ENCODE measurements around the gene NFKB1. TPM values are rescaled to one million over a fixed set of nuclear protein-coding genes. Genes with fewer than 3 reads are reported as not detected.

NFKB1 gene
- total and polyA plus RNA-seq, 10 of the 15 experiments (the other 5 are each of a cell fraction or from before 2014, with no cell fraction given) = 8.7 to 110 (median 57.3) TPM

GRCh38 chr4:102572452-102572851, 71.3 kb downstream of the NFKB1 start:
- CTCF ChIA-PET = no interaction called here
- DNase-seq (ENCODE audit: low read depth, low spot score) (no peak), FAIRE-seq (no peak), ATAC-seq (no peak)
- H3K4me1 ChIP-seq (ENCODE audit: control insufficient read depth, insufficient read depth, low read length) = no peaks in the 10 kb centered on the region
- RAD21 ChIA-PET (ENCODE audit: unreplicated experiment) = no interaction called here
- H3K9ac ChIP-seq (ENCODE audit: control insufficient read depth, insufficient read depth, low read length) = no peak overlapping the region
- H3K9me3 ChIP-seq (replicated peaks; ENCODE audit: control insufficient read depth, insufficient read depth, low read length) = peaks cover 4% of the 10 kb centered on the region
- H3K79me2 ChIP-seq (ENCODE audit: control insufficient read depth, insufficient read depth, low read length) = peaks cover 16% of the 10 kb centered on the region
- intact Hi-C loops (cut with micrococcal nuclease; ENCODE audit: unreplicated experiment) = loop anchor here (10.0 kb wide), 1 partner anchor 248 kb away; no protein-coding TSS in a partner anchor
- POLR2A ChIA-PET = no interaction called here
- TF ChIP-seq NR2C2 (IDR thresholded peaks at IDR 0.05; ENCODE audit: borderline replicate concordance, control insufficient read depth, insufficient read length, low read depth) (no peak), SIN3A (IDR thresholded peaks at IDR 0.05; ENCODE audit: low read depth, low read length) (no peak), MYC (IDR thresholded peaks at IDR 0.05; ENCODE audit: insufficient read depth, insufficient read length, insufficient replicate concordance, low read length, severe bottlenecking) (no peak), KAT2A (conservative IDR thresholded peaks at IDR 0.05; ENCODE audit: control insufficient read depth, low read depth, low read length) (no peak)
- WGBS (ENCODE audit: insufficient coverage, insufficient replicate concordance, low lambda C conversion rate, missing lambda C conversion rate) = 94% methylated on average over 3 of the region's 3 CpGs
- SMC1A ChIA-PET (ENCODE audit: uncharacterized antibody, unreplicated experiment) = interaction anchor here (0.6 to 0.7 kb wide), 2 partner anchors 12 to 26 kb away, joined by 3 to 5 read pairs; no protein-coding TSS in a partner anchor
- no peaks in the 10 kb centered on the region for H3K27me3 ChIP-seq (replicated peaks in 1 of 2; ENCODE audit: control insufficient read depth in 2 of 2, insufficient read depth in 2 of 2, low read length in 1 of 2)
- no TSS peak for BruUV-seq (replicated peaks)
- peaks cover 4 to 13% of the 10 kb centered on the region in 2 experiments; a peak in 3 of 4 replicates for H3K36me3 ChIP-seq (ENCODE audit: control insufficient read depth in 2 of 2, insufficient read depth in 2 of 2, low read length in 1 of 2)
- no peaks in the 10 kb centered on the region for H4K20me1 ChIP-seq (ENCODE audit: control insufficient read depth, insufficient read depth)
- H3K4me2 ChIP-seq (ENCODE audit: control insufficient read depth, insufficient read depth) = no peak overlapping the region
- in situ Hi-C loops (cut with MboI) = no loop called here
- H2AFZ ChIP-seq (ENCODE audit: control insufficient read depth, low read depth, low read length) = no peak overlapping the region
- H3K4me3 ChIP-seq = no peak overlapping the region
- H3K27ac ChIP-seq (ENCODE audit: control insufficient read depth, insufficient read depth) = no peak overlapping the region

- Histone ChIP-seq H3K27ac (ENCODE audit: control insufficient read depth, insufficient read depth) (no peak overlapping the region), H3K4me1 (ENCODE audit: control insufficient read depth, insufficient read depth, low read length) (peaks cover 3% of the 10 kb centered on the region), H3K79me2 (ENCODE audit: control insufficient read depth, insufficient read depth, low read length) (peaks cover 14% of the 10 kb centered on the region), H3K36me3 (ENCODE audit: control insufficient read depth in 2 of 2, insufficient read depth in 2 of 2, low read length in 1 of 2) (peaks cover 6 to 17% of the 10 kb centered on the region in 2 experiments), H3K9me3 (replicated peaks; ENCODE audit: control insufficient read depth, insufficient read depth, low read length) (peaks cover 2% of the 10 kb centered on the region; the same call in 2 of the 3 replicates), H3K4me3 (no peak overlapping the region), H3K27me3 (replicated peaks in 1 of 2; ENCODE audit: control insufficient read depth in 2 of 2, insufficient read depth in 2 of 2, low read length in 1 of 2) (no peaks in the 10 kb centered on the region), H2AFZ (ENCODE audit: control insufficient read depth, low read depth, low read length) (no peak overlapping the region), H3K9ac (ENCODE audit: control insufficient read depth, insufficient read depth, low read length) (no peak overlapping the region), H3K4me2 (ENCODE audit: control insufficient read depth, insufficient read depth) (no peak overlapping the region), H4K20me1 (ENCODE audit: control insufficient read depth, insufficient read depth) (no peaks in the 10 kb centered on the region)
- in situ Hi-C loops (cut with MboI) = no loop called here
- POLR2A ChIA-PET = interaction anchor here (3.0 kb wide), 1 partner anchor 9 kb away, joined by 16 read pairs; no protein-coding TSS in a partner anchor
- CTCF ChIA-PET = interaction anchor here (1.6 kb wide), 1 partner anchor 28 kb away, joined by 4 read pairs; no protein-coding TSS in a partner anchor
- SMC1A ChIA-PET (ENCODE audit: uncharacterized antibody, unreplicated experiment) = interaction anchor here (0.7 to 1.4 kb wide), 3 partner anchors 12 to 31 kb away, joined by 3 read pairs; no protein-coding TSS in a partner anchor
- RAD21 ChIA-PET (ENCODE audit: unreplicated experiment) = no interaction called here
- FAIRE-seq = no peak
- no peak for ATAC-seq
- 94% methylated on average over 2 of the region's 2 CpGs for WGBS (ENCODE audit: insufficient coverage, insufficient replicate concordance, low lambda C conversion rate, missing lambda C conversion rate)
- no peak for DNase-seq (ENCODE audit: low read depth, low spot score)
- no peak for TF ChIP-seq ZZZ3 (IDR thresholded peaks at IDR 0.05; ENCODE audit: control insufficient read depth, insufficient read length, low read depth)
- no peak for TF ChIP-seq MXI1 (IDR thresholded peaks at IDR 0.05; ENCODE audit: low read depth, low read length)
- no peak for TF ChIP-seq SIN3A (IDR thresholded peaks at IDR 0.05; ENCODE audit: low read depth, low read length)
- TF ChIP-seq BACH1 (IDR thresholded peaks at IDR 0.05; ENCODE audit: borderline replicate concordance) = no peak
- TF ChIP-seq RFX5 (IDR thresholded peaks at IDR 0.05; ENCODE audit: low read depth, low read length) = no peak
- TF ChIP-seq YBX1 (IDR thresholded peaks at IDR 0.05) = no peak
- no TSS peak for BruUV-seq (replicated peaks)
- intact Hi-C loops (cut with micrococcal nuclease; ENCODE audit: unreplicated experiment) = loop anchor here (10.0 kb wide), 1 partner anchor 250 kb away; no protein-coding TSS in a partner anchor
Measured at GRCh38 chr4:102574317-102574716, 73.2 kb downstream of the NFKB1 start.
